DND-41 (cell line): ENCODE measurements around the gene SPATS2L.

Experiments
- EZH2 ChIP-seq: IDR thresholded peaks from 3 replicates; pipeline ENCODE4 v1.6.1; 2012; ENCODE audit warnings: borderline replicate concordance, low read depth, mild to moderate bottlenecking, moderate library complexity, low read length, inconsistent platforms; ENCODE audit not compliant: severe bottlenecking
- TF ChIP-seq, protein P1 (sequence below): IDR thresholded peaks from 2 replicates; pipeline ENCODE4 v1.5.1; 2012; ENCODE audit warnings: borderline replicate concordance, low read length, moderate library complexity, mild to moderate bottlenecking; ENCODE audit not compliant: poor library complexity, severe bottlenecking; ENCODE audit errors: extremely low read depth

DNA sequence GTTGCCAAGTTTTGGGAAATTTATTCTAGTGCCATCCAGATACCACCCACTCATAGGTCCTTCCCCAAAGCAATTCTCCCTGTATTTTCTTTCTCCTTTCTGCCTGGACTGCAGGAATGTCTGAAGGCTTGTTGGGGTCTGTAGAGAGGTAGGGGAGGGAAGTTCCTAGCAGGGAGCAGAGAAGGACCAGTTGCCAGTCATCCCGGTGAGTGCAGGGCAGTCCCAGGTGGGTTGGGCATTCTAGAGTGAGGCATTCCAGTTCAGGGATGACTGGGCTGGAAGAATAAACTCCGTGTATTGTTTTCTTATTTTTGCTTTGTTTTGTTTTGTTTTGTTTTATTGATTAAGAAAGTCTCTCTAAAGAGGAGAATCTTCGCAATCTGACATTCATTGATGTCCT is 58.1 kb downstream of the SPATS2L start:
- TF ChIP-seq, protein P1, sequence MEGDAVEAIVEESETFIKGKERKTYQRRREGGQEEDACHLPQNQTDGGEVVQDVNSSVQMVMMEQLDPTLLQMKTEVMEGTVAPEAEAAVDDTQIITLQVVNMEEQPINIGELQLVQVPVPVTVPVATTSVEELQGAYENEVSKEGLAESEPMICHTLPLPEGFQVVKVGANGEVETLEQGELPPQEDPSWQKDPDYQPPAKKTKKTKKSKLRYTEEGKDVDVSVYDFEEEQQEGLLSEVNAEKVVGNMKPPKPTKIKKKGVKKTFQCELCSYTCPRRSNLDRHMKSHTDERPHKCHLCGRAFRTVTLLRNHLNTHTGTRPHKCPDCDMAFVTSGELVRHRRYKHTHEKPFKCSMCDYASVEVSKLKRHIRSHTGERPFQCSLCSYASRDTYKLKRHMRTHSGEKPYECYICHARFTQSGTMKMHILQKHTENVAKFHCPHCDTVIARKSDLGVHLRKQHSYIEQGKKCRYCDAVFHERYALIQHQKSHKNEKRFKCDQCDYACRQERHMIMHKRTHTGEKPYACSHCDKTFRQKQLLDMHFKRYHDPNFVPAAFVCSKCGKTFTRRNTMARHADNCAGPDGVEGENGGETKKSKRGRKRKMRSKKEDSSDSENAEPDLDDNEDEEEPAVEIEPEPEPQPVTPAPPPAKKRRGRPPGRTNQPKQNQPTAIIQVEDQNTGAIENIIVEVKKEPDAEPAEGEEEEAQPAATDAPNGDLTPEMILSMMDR = no peak
- TF ChIP-seq EZH2 = no peak
